Aorta (tissue), 5 donors: ENCODE measurements around the gene ZNF106. TPM values are rescaled to one million over a fixed set of nuclear protein-coding genes. Genes with fewer than 3 reads are reported as not detected.

Source experiments
- ATAC-seq: fragments of 200-7000 bp; cut with Tn5 transposase; one replicate; pipeline ENCODE4 v1.9.1; 2022; ENCODE audit warnings: moderate library complexity; ENCODE audit not compliant: low FRiP score
- DNase-seq, 2 donors: peaks; one replicate each; pipeline ENCODE4 v3.0.0-alpha.2; 2020
- H3K27ac ChIP-seq, 2 donors: one replicate each; pipeline ENCODE4 v1.5.1; 2013; ENCODE audit warnings: low read length in 2 of 2, mild to moderate bottlenecking in 2 of 2, moderate library complexity in 2 of 2, control low read depth in 1 of 2, inconsistent platforms in 1 of 2, low read depth in 1 of 2
- H3K27me3 ChIP-seq, 2 donors: one replicate each; pipeline ENCODE4 v1.6.1; 2013; ENCODE audit warnings: control low read depth in 1 of 2, low read length in 1 of 2, mild to moderate bottlenecking in 1 of 2, moderate library complexity in 1 of 2; ENCODE audit not compliant: insufficient read depth in 2 of 2, control insufficient read depth in 1 of 2
- H3K36me3 ChIP-seq, 2 donors: one replicate each; pipeline ENCODE4 v1.6.1; 2013; ENCODE audit warnings: control low read depth in 1 of 2, low read length in 1 of 2, mild to moderate bottlenecking in 1 of 2; ENCODE audit not compliant: insufficient read depth in 2 of 2, control insufficient read depth in 1 of 2
- H3K4me1 ChIP-seq, 2 donors: one replicate each; pipeline ENCODE4 v1.6.1; 2013; ENCODE audit warnings: low read length in 2 of 2, control low read depth in 1 of 2, mild to moderate bottlenecking in 1 of 2, moderate library complexity in 1 of 2; ENCODE audit not compliant: insufficient read depth in 2 of 2, control insufficient read depth in 1 of 2
- H3K4me3 ChIP-seq, 2 donors: one replicate each; pipeline ENCODE4 v1.5.1; 2013; ENCODE audit warnings: low read length in 2 of 2, control low read depth in 1 of 2, mild to moderate bottlenecking in 1 of 2
- H3K9me3 ChIP-seq: one replicate; pipeline ENCODE4 v1.6.1; 2013; ENCODE audit warnings: mild to moderate bottlenecking, low read length; ENCODE audit not compliant: control insufficient read depth
- WGBS, 2 donors: extraction: QIAGEN DNeasy Blood & Tissue Kit; methylation state at CpG; one replicate each; pipeline ENCODE4 v1.1.7; 2013; 5-methylcytosine and 5-hydroxymethylcytosine counted together
- intact Hi-C, 2 donors: fragments of 100-400 bp; cut with DNase I; formaldehyde crosslinking; loops; one replicate each; pipeline versions ENCODE4 v1.14.2 to v1.15.0; 2022
- polyA plus RNA-seq, 2 donors: library from polyadenylated mRNA; stranded (reverse); fragments of 200-250 nt; gene quantifications; one replicate each; pipeline ENCODE4 v1.2.3, GENCODE V29; 2013
- total RNA-seq, 2 donors: library from RNA; stranded (reverse); fragmentation: NEBNext Ultra II Directional; extraction: Animal tissue kit (Norgen Biotek cat#: 25700); gene quantifications; one replicate each; pipeline ENCODE4 v1.2.1, GENCODE V29; 2021
- donor health status: healthy with polysubstance abuse.
- donor health status: Bipolar disorder and iron deficiency.
- donor health status: DM: no; HTN: no; CAD: no.
- donor health status: DM: no; HTN: no; CAD: no.
- donor health status: DM: yes; HTN: yes; CAD: no.

ZNF106 gene
- total and polyA plus RNA-seq, 4 donors, result 11.9 to 78.8 (median 53.6) TPM

- Histone ChIP-seq H3K36me3 (no peaks in the 10 kb centered on the region), H3K9me3 (no peaks in the 10 kb centered on the region), H3K4me3 (no peak overlapping the region), H3K27ac (no peak overlapping the region), H3K27me3 (no peaks in the 10 kb centered on the region), H3K4me1 (no peaks in the 10 kb centered on the region)
- WGBS, 2 donors, result 94 to 95% methylated on average over 1 of the region's 1 CpG
- intact Hi-C loops, result no loop called here
- DNase-seq (no peak), ATAC-seq (no peak)
Observed at GRCh38 chr15:42374810-42375209, 116.1 kb downstream of the ZNF106 start.

- H3K4me1 ChIP-seq, result no peaks in the 10 kb centered on the region
- DNase-seq (no peak), ATAC-seq (no peak)
- H3K4me3 ChIP-seq, result no peak overlapping the region
- H3K27ac ChIP-seq, result no peak overlapping the region
- H3K36me3 ChIP-seq, result no peaks in the 10 kb centered on the region
- intact Hi-C loops, result no loop called here
- 91 to 93% methylated on average over 4 of the region's 4 CpGs for WGBS, 2 donors
- no peaks in the 10 kb centered on the region for H3K27me3 ChIP-seq
- H3K9me3 ChIP-seq, result no peaks in the 10 kb centered on the region
Observed at GRCh38 chr15:42373936-42374335, 117.0 kb downstream of the ZNF106 start.

GRCh38 chr15:42373274-42373673, 117.7 kb downstream of the ZNF106 start:
- Histone ChIP-seq H3K4me3 (no peak overlapping the region), H3K27me3 (no peaks in the 10 kb centered on the region), H3K4me1 (no peaks in the 10 kb centered on the region), H3K36me3 (no peaks in the 10 kb centered on the region), H3K9me3 (no peaks in the 10 kb centered on the region), H3K27ac (no peak overlapping the region)
- WGBS, 2 donors, result 69 to 75% methylated on average over 1 of the region's 1 CpG
- ATAC-seq (no peak), DNase-seq (no peak)
- intact Hi-C loops, result no loop called here

- H3K4me3 ChIP-seq, result no peak overlapping the region
- no peak for ATAC-seq
- no peak for DNase-seq
- WGBS, 2 donors, result 74 to 80% methylated on average over 2 of the region's 2 CpGs
- no peaks in the 10 kb centered on the region for H3K9me3 ChIP-seq
- H3K27ac ChIP-seq, result no peak overlapping the region
- intact Hi-C loops, result no loop called here
- H3K27me3 ChIP-seq, result no peaks in the 10 kb centered on the region
- H3K36me3 ChIP-seq, result no peaks in the 10 kb centered on the region
- no peaks in the 10 kb centered on the region for H3K4me1 ChIP-seq
Observed at GRCh38 chr15:42371096-42371495, 119.8 kb downstream of the ZNF106 start.

- Histone ChIP-seq H3K9me3 (no peaks in the 10 kb centered on the region), H3K4me1 (no peaks in the 10 kb centered on the region), H3K27ac (no peak overlapping the region), H3K27me3 (no peaks in the 10 kb centered on the region), H3K36me3 (peaks cover 0 to 1% of the 10 kb centered on the region in 2 donors), H3K4me3 (no peak overlapping the region)
- intact Hi-C loops, result no loop called here
- WGBS, 2 donors, result 73 to 76% methylated on average over 3 of the region's 3 CpGs
- ATAC-seq (no peak), DNase-seq (no peak)
Observed at GRCh38 chr15:42368096-42368495, 122.8 kb downstream of the ZNF106 start.

- Histone ChIP-seq H3K9me3 (no peaks in the 10 kb centered on the region), H3K4me3 (no peak overlapping the region), H3K4me1 (no peaks in the 10 kb centered on the region), H3K36me3 (peaks cover 0 to 1% of the 10 kb centered on the region in 2 donors), H3K27me3 (no peaks in the 10 kb centered on the region), H3K27ac (no peak overlapping the region)
- intact Hi-C loops, result no loop called here
- whole genome bisulfite sequencing, 2 donors, result 46 to 50% methylated on average over 5 of the region's 5 CpGs
- ATAC-seq, result peak; percentile 44
- no peak for DNase-seq
Observed at GRCh38 chr15:42367041-42367440, 123.9 kb downstream of the ZNF106 start.

GRCh38 chr15:42365921-42366550, 124.9 kb downstream of the ZNF106 start:
- H3K36me3 ChIP-seq, result peaks cover 0 to 1% of the 10 kb centered on the region in 2 donors
- H3K27ac ChIP-seq, result no peak overlapping the region
- H3K9me3 ChIP-seq, result no peaks in the 10 kb centered on the region
- ATAC-seq (no peak), DNase-seq (no peak)
- intact Hi-C loops, result no loop called here
- H3K4me3 ChIP-seq, result no peak overlapping the region
- H3K4me1 ChIP-seq, result no peaks in the 10 kb centered on the region
- WGBS, 2 donors, result 91 to 93% methylated on average over 5 of the region's 5 CpGs
- H3K27me3 ChIP-seq, result no peaks in the 10 kb centered on the region

GRCh38 chr15:42364529-42364928, 126.4 kb downstream of the ZNF106 start:
- Histone ChIP-seq H3K27me3 (no peaks in the 10 kb centered on the region), H3K4me3 (no peak overlapping the region), H3K4me1 (no peaks in the 10 kb centered on the region), H3K9me3 (no peaks in the 10 kb centered on the region), H3K27ac (no peak overlapping the region), H3K36me3 (peaks cover 0 to 1% of the 10 kb centered on the region in 2 donors)
- ATAC-seq (no peak), DNase-seq (no peak)
- WGBS, 2 donors, result 49 to 53% methylated on average over 1 of the region's 1 CpG
- intact Hi-C loops, result no loop called here

GRCh38 chr15:42363942-42364341, 127.0 kb downstream of the ZNF106 start:
- H3K9me3 ChIP-seq, result no peaks in the 10 kb centered on the region
- intact Hi-C loops, result no loop called here
- no peak for DNase-seq
- peaks cover 0 to 1% of the 10 kb centered on the region in 2 donors for H3K36me3 ChIP-seq
- no peaks in the 10 kb centered on the region for H3K4me1 ChIP-seq
- no peak overlapping the region for H3K4me3 ChIP-seq
- ATAC-seq, result no peak
- no peak overlapping the region for H3K27ac ChIP-seq
- no peaks in the 10 kb centered on the region for H3K27me3 ChIP-seq
